ENCODE measurements around the gene ATF3.

The ATF3 gene

GRCh38 chr1:212600980-212601379 lies 7.6 kb upstream of the ATF3 start:
- Histone ChIP-seq H3K4me3 (ENCODE audit: low read depth, low read length) (no peak overlapping the region), H3K9me3 (ENCODE audit: control insufficient read depth, insufficient read depth, low read depth, low read length) (no peaks in the 10 kb centered on the region), H3K4me1 (ENCODE audit: control insufficient read depth, insufficient read depth, low read length) (peaks cover 4% of the 10 kb centered on the region), H3K27ac (ENCODE audit: extremely low read depth, low read depth, low read length) (no peak overlapping the region), H3K36me3 (ENCODE audit: control insufficient read depth in 2 of 2, insufficient read depth in 1 of 2, low read length in 2 of 2) (no peaks in the 10 kb centered on the region)
- ChIA-PET POLR2A (interaction anchor here (4.9 kb wide), 1 partner anchor 8 kb away, joined by 79 read pairs; the partner anchor contains the start of gene ATF3), CTCF (interaction anchor here (1.4 to 2.5 kb wide), 2 partner anchors 124 kb away, joined by 3 to 10 read pairs; no protein-coding TSS in a partner anchor)
- TF ChIP-seq ZNF10 (tag by site-specific recombination; IDR thresholded peaks at IDR 0.05) = peak; percentile 29; the same call in 1 of the 2 replicates
- TF ChIP-seq ZNF248 (tag by site-specific recombination; IDR thresholded peaks at IDR 0.05) = no peak
- TF ChIP-seq ZFP41 (tag by site-specific recombination; IDR thresholded peaks at IDR 0.05; ENCODE audit: borderline replicate concordance) = no peak
- no peak for TF ChIP-seq ZNF391 (tag by site-specific recombination; IDR thresholded peaks at IDR 0.05; ENCODE audit: borderline replicate concordance, low read depth)
- TF ChIP-seq SP2 (tag by site-specific recombination; IDR thresholded peaks at IDR 0.05) = no peak
- TF ChIP-seq ZNF26 (tag by site-specific recombination; IDR thresholded peaks at IDR 0.05) = no peak
- peak; percentile 83 for TF ChIP-seq PRDM6 (tag by site-specific recombination; IDR thresholded peaks at IDR 0.05)
- peak; percentile 75 for TF ChIP-seq SP7 (tag by site-specific recombination; IDR thresholded peaks at IDR 0.05)
- no peak for TF ChIP-seq ZFP3 (tag by site-specific recombination; IDR thresholded peaks at IDR 0.05; ENCODE audit: low read depth)
- peak; percentile 35; the same call in 1 of the 2 replicates for TF ChIP-seq ZNF184 (tag by site-specific recombination; IDR thresholded peaks at IDR 0.05)
- TF ChIP-seq MYNN (tag by site-specific recombination; IDR thresholded peaks at IDR 0.05; ENCODE audit: borderline replicate concordance) = peak; percentile 40; the same call in 1 of the 2 replicates
- TF ChIP-seq ZNF24 (tag by site-specific recombination; IDR thresholded peaks at IDR 0.05) = no peak
- TF ChIP-seq WT1 (tag by site-specific recombination; IDR thresholded peaks at IDR 0.05) = no peak
- 0 out of 2 replicates have a peak, but pooled peaks have one; percentile 52 for TF ChIP-seq ZNF366 (tag by site-specific recombination; conservative IDR thresholded peaks at IDR 0.05)
- TF ChIP-seq ZNF624 (tag by site-specific recombination; IDR thresholded peaks at IDR 0.05) = no peak
- peak; percentile 32; the same call in 1 of the 2 replicates for TF ChIP-seq ZNF518A (tag by site-specific recombination; conservative IDR thresholded peaks at IDR 0.05; ENCODE audit: low read depth)
- no peak for TF ChIP-seq OSR2 (tag by site-specific recombination; IDR thresholded peaks at IDR 0.05)
- TF ChIP-seq ZEB2 (tag by site-specific recombination; IDR thresholded peaks at IDR 0.05) = peak; percentile 40
- no peak for TF ChIP-seq ZNF791 (tag by site-specific recombination; IDR thresholded peaks at IDR 0.05)
- TF ChIP-seq BCL6B (tag by site-specific recombination; IDR thresholded peaks at IDR 0.05) = no peak
- 0 out of 2 replicates have a peak, but pooled peaks have one; percentile 31 for TF ChIP-seq PATZ1 (tag by site-specific recombination; IDR thresholded peaks at IDR 0.05)
- TF ChIP-seq ZNF660 (tag by site-specific recombination; IDR thresholded peaks at IDR 0.05) = 0 out of 2 replicates have a peak, but pooled peaks have one; percentile 27
- no peak for TF ChIP-seq ZNF280D (tag by site-specific recombination; IDR thresholded peaks at IDR 0.05)
- no peak for TF ChIP-seq HOXA7 (CRISPR knock-in tag; IDR thresholded peaks at IDR 0.05; ENCODE audit: borderline replicate concordance)

Measured in HEK293 (cell line).